Aorta (tissue), 5 donors: ENCODE results near the gene TSPAN11. TPM values are rescaled to one million over a fixed set of nuclear protein-coding genes. Genes with fewer than 3 reads are reported as not detected.
"Not testable (repeated sequence)": the region's sequence is repeated elsewhere in the genome, so short reads cannot be mapped to it uniquely, and the experiment has no call there.

ENCODE experiments used
- ATAC-seq: fragments of 200-7000 bp; cut with Tn5 transposase; one replicate; pipeline ENCODE4 v1.9.1; 2022; ENCODE audit warnings: moderate library complexity; ENCODE audit not compliant: low FRiP score
- DNase-seq, 2 donors: peaks; one replicate each; pipeline ENCODE4 v3.0.0-alpha.2; 2020
- H3K27ac ChIP-seq, 2 donors: one replicate each; pipeline ENCODE4 v1.5.1; 2013; ENCODE audit warnings: low read length in 2 of 2, mild to moderate bottlenecking in 2 of 2, moderate library complexity in 2 of 2, control low read depth in 1 of 2, inconsistent platforms in 1 of 2, low read depth in 1 of 2
- H3K27me3 ChIP-seq, 2 donors: one replicate each; pipeline ENCODE4 v1.6.1; 2013; ENCODE audit warnings: control low read depth in 1 of 2, low read length in 1 of 2, mild to moderate bottlenecking in 1 of 2, moderate library complexity in 1 of 2; ENCODE audit not compliant: insufficient read depth in 2 of 2, control insufficient read depth in 1 of 2
- H3K36me3 ChIP-seq, 2 donors: one replicate each; pipeline ENCODE4 v1.6.1; 2013; ENCODE audit warnings: control low read depth in 1 of 2, low read length in 1 of 2, mild to moderate bottlenecking in 1 of 2; ENCODE audit not compliant: insufficient read depth in 2 of 2, control insufficient read depth in 1 of 2
- H3K4me1 ChIP-seq, 2 donors: one replicate each; pipeline ENCODE4 v1.6.1; 2013; ENCODE audit warnings: low read length in 2 of 2, control low read depth in 1 of 2, mild to moderate bottlenecking in 1 of 2, moderate library complexity in 1 of 2; ENCODE audit not compliant: insufficient read depth in 2 of 2, control insufficient read depth in 1 of 2
- H3K4me3 ChIP-seq, 2 donors: one replicate each; pipeline ENCODE4 v1.5.1; 2013; ENCODE audit warnings: low read length in 2 of 2, control low read depth in 1 of 2, mild to moderate bottlenecking in 1 of 2
- H3K9me3 ChIP-seq: one replicate; pipeline ENCODE4 v1.6.1; 2013; ENCODE audit warnings: mild to moderate bottlenecking, low read length; ENCODE audit not compliant: control insufficient read depth
- WGBS, 2 donors: extraction: QIAGEN DNeasy Blood & Tissue Kit; methylation state at CpG; one replicate each; pipeline ENCODE4 v1.1.7; 2013; 5-methylcytosine and 5-hydroxymethylcytosine counted together
- intact Hi-C, 2 donors: fragments of 100-400 bp; cut with DNase I; formaldehyde crosslinking; loops; one replicate each; pipeline versions ENCODE4 v1.14.2 to v1.15.0; 2022
- polyA plus RNA-seq, 2 donors: library from polyadenylated mRNA; stranded (reverse); fragments of 200-250 nt; gene quantifications; one replicate each; pipeline ENCODE4 v1.2.3, GENCODE V29; 2013
- total RNA-seq, 2 donors: library from RNA; stranded (reverse); fragmentation: NEBNext Ultra II Directional; extraction: Animal tissue kit (Norgen Biotek cat#: 25700); gene quantifications; one replicate each; pipeline ENCODE4 v1.2.1, GENCODE V29; 2021
- donor health status: healthy with polysubstance abuse.
- donor health status: Bipolar disorder and iron deficiency.
- donor health status: DM: no; HTN: no; CAD: no.
- donor health status: DM: no; HTN: no; CAD: no.
- donor health status: DM: yes; HTN: yes; CAD: no.

TSPAN11 gene
- total and polyA plus RNA-seq, 4 donors: 0.03 to 14.1 (median 2.8) TPM; not detected in 1

- 87 to 90% methylated on average over 7 of the region's 7 CpGs for WGBS, 2 donors
Observed at GRCh38 chr12:31026202-31026601, 99.7 kb downstream of the TSPAN11 start.

GRCh38 chr12:31027006-31027405 is 100.5 kb downstream of the TSPAN11 start:
- ATAC-seq, H3K27ac ChIP-seq, H3K4me3 ChIP-seq, DNase-seq, intact Hi-C loops, H3K27me3 ChIP-seq, H3K4me1 ChIP-seq, H3K9me3 ChIP-seq, H3K36me3 ChIP-seq: not testable (repeated sequence)
- 95 to 97% methylated on average over 5 of the region's 5 CpGs for WGBS, 2 donors

More at GRCh38 chr12:31026202-31026601, 99.7 kb downstream of the TSPAN11 start:
- intact Hi-C loops: no loop called here
- no peak overlapping the region for H3K27ac ChIP-seq
- H3K27me3 ChIP-seq: no peaks in the 10 kb centered on the region
- no peaks in the 10 kb centered on the region for H3K9me3 ChIP-seq
- ATAC-seq (no peak), DNase-seq (no peak)
- H3K4me3 ChIP-seq: no peak overlapping the region
- H3K36me3 ChIP-seq: no peaks in the 10 kb centered on the region
- H3K4me1 ChIP-seq: no peaks in the 10 kb centered on the region

GRCh38 chr12:31029468-31029867 is 102.9 kb downstream of the TSPAN11 start:
- Histone ChIP-seq H3K4me3 (no peak overlapping the region), H3K9me3 (no peaks in the 10 kb centered on the region), H3K27me3 (no peaks in the 10 kb centered on the region), H3K27ac (no peak overlapping the region), H3K36me3 (no peaks in the 10 kb centered on the region), H3K4me1 (no peaks in the 10 kb centered on the region)
- intact Hi-C loops: no loop called here
- no peak for ATAC-seq
- DNase-seq: no peak
- WGBS, 2 donors: 78 to 83% methylated on average over 11 of the region's 11 CpGs

- WGBS, 2 donors: 40 to 41% methylated on average over 6 of the region's 6 CpGs
- Histone ChIP-seq H3K4me3 (no peak overlapping the region), H3K9me3 (no peaks in the 10 kb centered on the region), H3K36me3 (no peaks in the 10 kb centered on the region), H3K27me3 (no peaks in the 10 kb centered on the region), H3K4me1 (no peaks in the 10 kb centered on the region), H3K27ac (no peak overlapping the region)
- intact Hi-C loops: no loop called here
- ATAC-seq: no peak
- DNase-seq: no peak
Observed at GRCh38 chr12:31029916-31030562, 103.5 kb downstream of the TSPAN11 start.

GRCh38 chr12:31031951-31032335 is 105.4 kb downstream of the TSPAN11 start:
- Histone ChIP-seq H3K9me3 (no peaks in the 10 kb centered on the region), H3K36me3 (no peaks in the 10 kb centered on the region), H3K27ac (no peak overlapping the region), H3K4me3 (no peak overlapping the region), H3K4me1 (no peaks in the 10 kb centered on the region), H3K27me3 (no peaks in the 10 kb centered on the region)
- WGBS, 2 donors: 86 to 89% methylated on average over 4 of the region's 4 CpGs
- intact Hi-C loops: no loop called here
- ATAC-seq (no peak), DNase-seq (no peak)

- no peak overlapping the region for H3K27ac ChIP-seq
- H3K4me3 ChIP-seq: no peak overlapping the region
- H3K27me3 ChIP-seq: no peaks in the 10 kb centered on the region
- intact Hi-C loops: no loop called here
- DNase-seq: no peak
- H3K4me1 ChIP-seq: no peaks in the 10 kb centered on the region
- H3K36me3 ChIP-seq: no peaks in the 10 kb centered on the region
- WGBS, 2 donors: 54 to 57% methylated on average over 3 of the region's 3 CpGs
- H3K9me3 ChIP-seq: no peaks in the 10 kb centered on the region
- no peak for ATAC-seq
Observed at GRCh38 chr12:31033146-31033545, 106.6 kb downstream of the TSPAN11 start.

- H3K4me3 ChIP-seq: no peak overlapping the region
- no peaks in the 10 kb centered on the region for H3K4me1 ChIP-seq
- WGBS, 2 donors: 78 to 83% methylated on average over 6 of the region's 6 CpGs
- ATAC-seq (no peak), DNase-seq (no peak)
- no peaks in the 10 kb centered on the region for H3K36me3 ChIP-seq
- no peaks in the 10 kb centered on the region for H3K9me3 ChIP-seq
- H3K27ac ChIP-seq: no peak overlapping the region
- intact Hi-C loops: no loop called here
- no peaks in the 10 kb centered on the region for H3K27me3 ChIP-seq
Observed at GRCh38 chr12:31033681-31034080, 107.1 kb downstream of the TSPAN11 start.

- 78 to 81% methylated on average over 3 of the region's 3 CpGs for WGBS, 2 donors
- H3K9me3 ChIP-seq: no peaks in the 10 kb centered on the region
- no peak overlapping the region for H3K27ac ChIP-seq
- H3K4me3 ChIP-seq: no peak overlapping the region
- DNase-seq (no peak), ATAC-seq (no peak)
- no peaks in the 10 kb centered on the region for H3K36me3 ChIP-seq
- H3K27me3 ChIP-seq: no peaks in the 10 kb centered on the region
- no peaks in the 10 kb centered on the region for H3K4me1 ChIP-seq
- intact Hi-C loops: no loop called here
Observed at GRCh38 chr12:31034372-31034771, 107.8 kb downstream of the TSPAN11 start.

- ATAC-seq: no peak
- H3K27me3 ChIP-seq: no peaks in the 10 kb centered on the region
- DNase-seq: no peak
- WGBS, 2 donors: 64 to 72% methylated on average over 4 of the region's 4 CpGs
- no peaks in the 10 kb centered on the region for H3K9me3 ChIP-seq
- no peak overlapping the region for H3K4me3 ChIP-seq
- H3K4me1 ChIP-seq: no peaks in the 10 kb centered on the region
- intact Hi-C loops: no loop called here
- H3K36me3 ChIP-seq: no peaks in the 10 kb centered on the region
- no peak overlapping the region for H3K27ac ChIP-seq
Observed at GRCh38 chr12:31035226-31035625, 108.7 kb downstream of the TSPAN11 start.
